NK-92 treated with Interleukin-12 subunit alpha and Interleukin-12 subunit beta, amount 100 ng/mL, for 24 hours (cell line): Measurements from ENCODE around the gene DOCK4.
"Not testable (repeated sequence)": the region's sequence is repeated elsewhere in the genome, so short reads cannot be mapped to it uniquely, and the experiment has no call there.

Experiments
- DNase-seq: peaks from one replicate; lab custom pipeline; 2025; lab: John Stamatoyannopoulos, UW

Gene DOCK4

DNA sequence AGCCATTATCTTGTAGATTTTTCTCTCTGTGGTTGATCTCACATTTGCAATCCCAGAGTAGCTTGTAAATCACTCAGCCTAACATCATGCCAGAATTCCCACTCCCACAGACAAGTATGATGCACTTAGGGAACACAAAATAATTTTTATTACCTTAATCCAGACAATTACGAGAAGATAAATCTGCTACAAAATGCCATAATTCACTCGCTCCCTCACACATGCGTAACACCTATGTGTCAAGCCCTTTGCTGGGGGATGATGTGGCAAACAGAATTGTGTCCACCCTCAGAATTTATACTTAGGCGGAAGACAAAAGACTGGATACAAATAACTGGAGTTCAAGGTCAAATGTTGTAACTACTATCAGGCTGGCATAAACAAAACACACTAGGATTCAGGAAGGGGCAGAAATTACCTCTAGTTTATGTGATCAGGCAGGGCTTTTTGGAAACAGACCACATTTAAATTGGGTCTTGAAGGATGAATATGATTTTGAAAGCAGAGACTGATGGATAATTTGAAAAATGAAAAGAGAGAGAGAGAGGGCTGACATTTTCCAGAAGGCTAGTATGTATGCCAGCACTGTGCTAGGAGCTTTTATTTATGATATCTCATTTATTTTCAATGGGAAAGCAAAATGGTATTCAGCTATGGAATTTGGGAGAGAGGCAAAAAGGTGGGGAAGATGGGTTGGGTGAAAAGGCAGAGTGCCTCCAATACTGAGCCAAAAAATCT, 69.8 kb downstream of the DOCK4 start:
- DNase-seq: no peak

DNA sequence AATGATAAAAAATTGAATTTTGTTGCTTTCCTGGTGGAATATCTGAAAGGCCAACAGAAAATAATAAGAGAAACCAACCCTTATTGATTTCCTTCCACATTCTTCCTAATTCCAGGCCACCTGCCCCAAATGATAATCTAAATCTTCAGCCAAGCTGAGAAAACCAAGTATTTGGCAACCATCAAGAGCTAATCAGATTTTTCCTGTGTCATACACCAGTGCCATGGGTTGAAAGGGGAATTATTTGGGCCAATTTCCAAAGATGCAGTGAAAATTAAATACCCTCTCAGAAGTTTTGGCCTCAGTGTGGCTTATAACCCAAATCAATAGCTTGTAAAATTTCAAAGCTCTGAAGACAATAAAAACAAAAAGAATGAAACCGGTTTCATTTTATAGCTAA, 70.4 kb downstream of the DOCK4 start:
- DNase-seq: no peak

DNA sequence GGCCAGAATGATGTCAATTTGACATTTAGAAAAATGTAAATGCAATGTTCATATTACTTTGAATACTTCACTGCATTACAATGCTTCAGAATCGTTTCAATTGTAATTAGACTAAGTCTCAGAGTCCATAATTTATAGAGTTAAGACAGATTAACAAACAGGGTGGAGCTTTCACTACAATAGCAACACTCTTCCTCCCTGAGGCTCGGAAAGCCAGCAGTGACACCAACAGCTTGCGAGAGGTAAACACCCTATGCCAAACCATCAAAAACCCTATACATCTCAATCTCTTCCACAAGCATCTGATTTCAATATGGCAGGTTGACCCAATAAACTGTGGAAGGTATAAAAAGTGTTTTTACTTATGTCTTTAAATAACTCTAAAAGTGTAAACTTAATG, 72.2 kb downstream of the DOCK4 start:
- no peak for DNase-seq

GRCh38 chr7:112133328-112133727, 72.9 kb downstream of the DOCK4 start:
- DNase-seq: no peak

- DNase-seq: no peak
Measured at GRCh38 chr7:112132051-112132694, 74.0 kb downstream of the DOCK4 start.

DNA sequence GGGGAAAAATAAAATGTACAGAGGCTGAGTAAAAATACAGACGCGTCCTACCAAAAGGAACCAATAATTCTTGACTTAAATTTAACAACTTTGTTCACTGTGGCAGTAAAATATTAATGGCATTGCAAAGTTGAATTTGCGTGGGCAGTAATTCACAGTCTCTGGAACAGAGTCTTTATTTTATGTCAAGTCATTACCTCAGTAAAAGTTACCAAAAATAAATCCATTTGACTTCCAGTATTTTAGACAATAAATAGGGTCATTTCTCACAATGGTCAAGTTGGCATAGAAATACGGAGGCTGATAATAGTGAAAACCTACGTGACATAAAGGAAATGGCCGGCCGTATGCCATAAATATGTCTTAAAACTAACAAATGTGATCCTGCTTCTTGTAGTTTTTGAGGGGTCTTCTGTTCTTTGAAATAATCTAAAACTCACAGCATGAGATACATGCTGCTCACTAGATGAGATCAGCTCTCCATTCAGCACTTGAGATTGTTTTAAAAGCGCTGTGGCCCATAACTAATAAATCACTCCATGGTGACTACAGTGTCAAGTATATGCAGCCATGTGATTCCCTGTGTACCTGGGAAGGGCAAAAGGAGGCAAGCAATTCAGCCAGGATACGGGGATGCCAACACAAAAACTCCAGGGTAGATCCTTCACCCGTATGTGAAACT, 75.3 kb downstream of the DOCK4 start:
- no peak for DNase-seq

- no peak for DNase-seq
Measured at GRCh38 chr7:112129655-112130323, 76.4 kb downstream of the DOCK4 start.

DNA sequence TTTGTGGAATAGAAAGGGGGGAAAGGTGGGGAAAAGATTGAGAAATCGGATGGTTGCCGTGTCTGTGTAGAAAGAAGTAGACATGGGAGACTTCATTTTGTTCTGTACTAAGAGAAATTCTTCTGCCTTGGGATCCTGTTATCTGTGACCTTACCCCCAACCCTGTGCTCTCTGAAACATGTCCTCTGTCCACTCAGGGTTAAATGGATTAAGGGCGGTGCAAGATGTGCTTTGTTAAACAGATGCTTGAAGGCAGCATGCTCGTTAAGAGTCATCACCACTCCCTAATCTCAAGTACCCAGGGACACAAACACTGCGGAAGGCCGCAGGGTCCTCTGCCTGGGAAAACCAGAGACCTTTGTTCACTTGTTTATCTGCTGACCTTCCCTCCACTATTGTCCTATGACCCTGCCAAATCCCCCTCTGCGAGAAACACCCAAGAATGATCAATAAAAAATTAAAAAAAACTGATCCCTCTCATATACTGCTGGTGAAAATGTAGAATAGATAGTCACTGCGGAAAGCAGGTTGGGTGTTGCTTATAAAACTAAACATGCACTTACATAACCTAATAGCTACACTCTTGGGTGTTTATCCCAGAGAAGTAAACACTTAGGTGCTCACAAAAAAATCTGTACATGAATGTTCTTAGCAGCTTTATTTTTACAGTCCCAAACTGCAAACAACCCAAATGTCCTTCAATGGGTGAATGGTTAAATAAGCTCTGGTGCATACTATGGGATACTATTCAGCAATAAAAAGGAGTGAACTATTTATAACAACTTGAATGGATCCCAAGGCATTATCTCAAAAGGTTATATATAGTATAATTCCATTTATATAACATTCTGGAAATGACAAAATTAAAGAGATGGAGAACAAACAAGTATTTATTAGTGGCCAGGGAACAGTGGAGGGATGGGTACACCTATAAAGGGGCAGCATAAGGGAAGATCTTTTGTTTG, 77.5 kb downstream of the DOCK4 start:
- DNase-seq: not testable (repeated sequence)

DNA sequence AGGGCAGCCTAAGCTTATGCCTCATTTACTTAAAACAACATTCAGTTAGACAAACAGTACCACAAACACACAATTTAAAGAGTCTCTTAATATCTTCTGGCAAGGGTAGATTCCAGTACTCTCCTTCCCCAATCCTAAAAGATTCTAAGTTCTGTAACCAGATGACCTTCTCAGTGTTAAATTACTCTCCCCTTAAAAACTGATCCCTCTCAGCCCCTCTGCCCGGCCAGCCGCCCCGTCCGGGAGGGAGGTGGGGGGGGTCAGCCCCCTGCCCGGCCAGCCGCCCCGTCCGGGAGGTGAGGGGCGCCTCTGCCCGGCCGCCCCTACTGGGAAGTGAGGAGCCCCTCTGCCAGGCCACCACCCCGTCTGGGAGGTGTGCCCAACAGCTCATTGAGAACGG, 78.2 kb downstream of the DOCK4 start:
- not testable (repeated sequence) for DNase-seq

- DNase-seq: no peak
Measured at GRCh38 chr7:112125250-112125649, 80.9 kb downstream of the DOCK4 start.

DNA sequence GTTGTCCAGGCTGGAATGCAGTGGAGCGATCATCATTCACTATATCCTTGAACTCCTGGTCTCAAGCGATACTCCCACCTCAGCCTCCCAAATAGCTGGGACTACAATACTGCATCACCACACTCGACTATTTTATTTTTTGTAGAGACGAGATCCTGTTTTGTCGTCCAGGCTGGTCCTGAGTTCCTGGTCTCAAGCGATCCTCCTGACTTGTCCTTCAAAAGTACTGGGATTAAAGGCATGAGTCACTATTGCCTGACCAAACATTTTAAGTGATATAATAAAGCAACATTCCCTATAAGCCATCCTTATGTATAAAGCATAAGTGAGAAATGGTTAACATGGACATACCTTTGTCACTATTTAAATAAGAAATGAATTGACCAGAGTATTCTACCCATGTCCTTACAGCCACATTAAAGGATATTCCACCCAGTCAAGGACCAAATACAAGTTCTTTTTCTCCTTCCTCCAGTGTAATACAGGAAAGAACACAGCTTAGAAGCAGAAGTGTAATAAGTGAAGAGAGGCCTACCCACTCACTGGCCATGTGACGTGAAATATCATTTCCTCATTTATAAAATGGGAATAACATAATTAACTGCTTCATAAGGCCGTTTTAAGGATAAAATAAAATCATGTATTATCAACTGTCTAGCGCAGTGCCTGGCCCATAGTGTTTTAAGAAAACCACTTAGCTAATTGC, 82.0 kb downstream of the DOCK4 start:
- no peak for DNase-seq

DNA sequence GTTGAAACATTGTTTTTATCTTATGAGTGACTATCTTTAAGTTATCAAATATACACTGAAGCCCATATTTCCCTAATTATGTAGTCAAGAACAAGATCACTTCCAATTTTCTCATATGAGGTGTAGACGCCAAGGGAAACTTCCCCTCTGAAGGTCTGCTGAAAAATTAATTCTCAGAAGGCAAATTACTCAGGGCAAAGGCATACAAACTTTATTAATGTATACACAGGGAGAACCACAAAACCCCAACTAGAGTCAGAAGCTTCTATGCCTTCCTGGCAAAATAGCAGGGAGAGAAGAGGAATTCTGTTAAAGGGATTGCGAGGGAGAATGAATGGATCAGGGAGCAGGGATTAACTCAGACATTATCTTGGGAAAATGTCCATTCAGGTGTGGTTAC, 83.4 kb downstream of the DOCK4 start:
- DNase-seq: no peak

- no peak for DNase-seq
Measured at GRCh38 chr7:112122144-112122543, 84.1 kb downstream of the DOCK4 start.

- no peak for DNase-seq
Measured at GRCh38 chr7:112121318-112121717, 84.9 kb downstream of the DOCK4 start.

- no peak for DNase-seq
Measured at GRCh38 chr7:112120696-112121217, 85.4 kb downstream of the DOCK4 start.

DNA sequence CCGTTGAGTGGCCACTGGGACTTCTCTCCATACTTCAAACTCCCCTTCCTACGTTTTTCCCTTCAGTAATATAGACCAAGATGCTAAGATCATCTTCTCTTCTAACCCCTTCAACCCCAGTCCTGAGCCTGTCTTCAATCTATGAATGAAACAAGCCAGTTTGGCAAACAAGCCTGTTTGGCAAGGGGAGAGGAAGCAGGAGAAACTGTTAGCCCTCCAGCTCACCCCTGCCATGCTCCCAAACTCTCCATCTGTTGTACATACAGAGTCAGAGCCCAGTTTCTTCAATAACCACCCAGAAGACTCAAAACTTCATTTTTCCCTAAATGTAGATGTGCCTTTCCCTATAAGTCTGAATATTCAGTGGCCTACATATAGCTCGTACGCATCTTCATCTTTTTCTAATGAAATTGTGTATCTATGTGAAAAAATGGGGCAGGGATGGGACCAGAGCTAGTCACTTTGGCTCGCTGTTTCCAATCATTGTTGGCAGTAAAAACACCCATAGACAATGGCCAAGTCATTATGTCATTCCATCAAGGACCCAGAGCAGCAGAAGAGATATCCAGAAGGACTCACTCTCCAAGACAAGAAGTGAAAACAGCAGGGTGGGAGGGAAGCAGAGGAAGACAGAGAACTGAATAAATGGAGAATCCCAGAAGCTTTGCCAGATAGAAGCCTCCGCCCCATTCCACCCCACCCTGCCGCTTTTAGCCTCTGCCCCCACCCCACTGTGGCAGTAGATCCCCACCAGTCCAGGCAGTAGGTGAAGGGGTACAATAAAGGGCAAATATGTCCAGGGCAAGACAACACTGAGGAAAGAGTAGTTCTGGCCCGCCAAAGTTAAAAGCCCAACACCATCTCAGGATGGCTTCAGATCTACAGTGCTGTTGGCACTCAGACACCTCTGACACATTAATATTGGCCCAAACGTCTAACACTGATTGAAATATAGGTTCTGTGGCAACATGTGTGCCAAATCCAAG, 87.3 kb downstream of the DOCK4 start:
- no peak for DNase-seq

GRCh38 chr7:112116894-112117293, 89.3 kb downstream of the DOCK4 start:
- no peak for DNase-seq

GRCh38 chr7:112116358-112116757, 89.8 kb downstream of the DOCK4 start:
- DNase-seq: no peak

DNA sequence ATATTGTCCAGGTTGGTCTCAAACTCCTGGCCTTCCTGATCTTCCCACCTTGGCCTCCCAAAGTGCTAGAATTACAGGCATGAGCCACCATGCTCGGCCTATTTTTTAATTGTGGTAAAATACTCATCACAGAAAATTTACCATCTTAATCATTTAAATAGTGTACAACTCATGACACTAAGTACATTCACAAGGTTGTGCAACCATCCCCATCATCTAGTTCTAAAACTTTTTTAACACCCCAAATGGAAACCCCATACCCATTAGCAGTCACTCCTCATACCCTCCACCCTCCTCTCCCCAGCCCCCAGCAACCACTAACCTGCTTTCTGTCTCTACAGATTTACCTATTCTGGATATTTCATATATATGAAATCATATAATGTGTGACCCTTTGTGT, 90.3 kb downstream of the DOCK4 start:
- no peak for DNase-seq
